Large intestine (tissue), 3 donors: ENCODE data around the gene CWC25. TPM values are rescaled to one million over a fixed set of nuclear protein-coding genes. Genes with fewer than 3 reads are reported as not detected.
A peak's percentile ranks its signal among the peaks of the same experiment; 100 is the strongest.

ENCODE experiments used
- DNase-seq, 2 donors: peaks; one replicate each; pipeline versions ENCODE4 v3.0.0 to v3.0.0-alpha.2; 2013
- H3K27ac ChIP-seq: one replicate; pipeline ENCODE4 v1.5.1; 2013; ENCODE audit warnings: low read length
- H3K27me3 ChIP-seq: 2 replicates; pipeline ENCODE4 v1.6.1; 2013; ENCODE audit warnings: low read length; ENCODE audit not compliant: control insufficient read depth, insufficient read depth
- H3K36me3 ChIP-seq: 2 replicates; pipeline ENCODE4 v1.6.1; 2013; ENCODE audit warnings: low read length; ENCODE audit not compliant: control insufficient read depth, insufficient read depth
- H3K4me1 ChIP-seq: one replicate; pipeline ENCODE4 v1.6.1; 2013; ENCODE audit warnings: low read length; ENCODE audit not compliant: control insufficient read depth, insufficient read depth
- H3K4me3 ChIP-seq: one replicate; pipeline ENCODE4 v1.5.1; 2013; ENCODE audit warnings: low read length
- H3K9me3 ChIP-seq: one replicate; pipeline ENCODE4 v1.6.1; 2013; ENCODE audit warnings: mild to moderate bottlenecking, low read depth, low read length, moderate library complexity; ENCODE audit not compliant: control insufficient read depth
- WGBS: methylation state at CpG from one replicate; pipeline ENCODE4 v1.1.5; 2013; ENCODE audit warnings: low lambda C conversion rate; ENCODE audit not compliant: insufficient coverage; 5-methylcytosine and 5-hydroxymethylcytosine counted together
- polyA plus RNA-seq: library from polyadenylated mRNA; unstranded; fragments of 120-200 nt; gene quantifications from one replicate; pipeline ENCODE4 v1.2.1, GENCODE V29; 2013

Gene CWC25
- polyA plus RNA-seq, 1 donor, result 20.1 TPM

DNA sequence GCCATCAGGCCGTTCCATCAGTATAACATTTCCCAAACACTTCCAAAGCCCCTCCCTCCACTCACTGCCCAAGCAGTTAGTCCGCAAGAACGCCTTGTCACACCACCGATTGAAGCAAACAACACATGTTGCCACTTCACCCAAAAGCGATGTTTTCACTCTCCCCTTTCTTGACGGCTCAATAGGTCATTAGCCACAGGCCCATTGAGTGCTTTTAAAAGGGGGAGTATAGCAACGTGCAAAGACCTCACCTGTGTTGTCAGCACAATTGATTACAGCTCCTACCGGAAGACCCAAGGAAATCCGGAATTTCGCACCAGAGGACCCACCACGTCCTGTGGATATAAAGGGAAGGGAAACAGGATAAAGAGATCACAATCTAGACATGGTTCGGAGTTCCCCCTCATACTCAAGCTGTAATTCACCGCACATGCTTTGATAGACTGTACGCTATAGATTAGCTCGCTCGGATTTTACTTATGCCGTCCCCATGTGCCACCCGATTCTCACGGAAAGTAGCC, 27.7 kb upstream of the CWC25 start:
- Histone ChIP-seq H3K27me3 (no peaks in the 10 kb centered on the region), H3K4me3 (peak overlapping the region; percentile 70), H3K27ac (peak overlapping the region; percentile 92), H3K4me1 (peaks cover 11% of the 10 kb centered on the region), H3K36me3 (peaks cover 46% of the 10 kb centered on the region), H3K9me3 (no peaks in the 10 kb centered on the region)
- 0% methylated on average over 3 of the region's 19 CpGs for WGBS
- DNase-seq, result peak in 1 of 2 donors; percentile 32

GRCh38 chr17:38851434-38851833, 26.3 kb upstream of the CWC25 start:
- Histone ChIP-seq H3K9me3 (no peaks in the 10 kb centered on the region), H3K36me3 (peaks cover 57% of the 10 kb centered on the region), H3K27me3 (no peaks in the 10 kb centered on the region), H3K4me1 (peaks cover 11% of the 10 kb centered on the region), H3K27ac (no peak overlapping the region), H3K4me3 (peak overlapping the region; percentile 70)
- WGBS, result no CpG with 5 or more reads among the region's 2 CpGs
- DNase-seq, result no peak

DNA sequence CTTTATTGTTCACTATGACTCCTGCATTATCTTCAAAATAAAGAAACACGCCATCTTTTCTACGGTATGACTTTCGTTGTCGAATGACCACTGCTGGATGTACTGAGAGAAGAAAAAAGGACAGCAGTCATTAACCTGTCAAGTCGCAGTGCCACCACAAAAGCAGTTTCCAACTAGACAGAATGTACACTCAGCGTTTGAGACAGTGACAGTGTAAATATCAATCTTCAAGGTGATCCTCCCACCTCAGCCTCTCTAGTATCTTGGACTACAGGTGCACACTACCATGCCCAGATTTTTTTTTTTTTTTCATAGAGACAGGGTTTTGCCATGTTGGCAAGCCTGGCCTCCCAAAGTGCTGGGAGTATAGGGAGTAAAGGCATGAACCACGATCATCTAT, 25.3 kb upstream of the CWC25 start:
- Histone ChIP-seq H3K27ac (no peak overlapping the region), H3K9me3 (no peaks in the 10 kb centered on the region), H3K36me3 (peaks cover 57% of the 10 kb centered on the region), H3K4me3 (no peak overlapping the region), H3K4me1 (peaks cover 11% of the 10 kb centered on the region), H3K27me3 (no peaks in the 10 kb centered on the region)
- DNase-seq, result no peak
- WGBS, result no CpG with 5 or more reads among the region's 7 CpGs

- Histone ChIP-seq H3K27me3 (no peaks in the 10 kb centered on the region), H3K36me3 (peaks cover 57% of the 10 kb centered on the region), H3K27ac (no peak overlapping the region), H3K4me1 (peaks cover 8% of the 10 kb centered on the region), H3K9me3 (no peaks in the 10 kb centered on the region), H3K4me3 (no peak overlapping the region)
- no peak for DNase-seq
- WGBS, result no CpG with 5 or more reads among the region's 16 CpGs
Measured at GRCh38 chr17:38848939-38849605, 24.0 kb upstream of the CWC25 start.

GRCh38 chr17:38848557-38848891, 23.4 kb upstream of the CWC25 start:
- no peak for DNase-seq
- Histone ChIP-seq H3K4me1 (peaks cover 8% of the 10 kb centered on the region), H3K9me3 (no peaks in the 10 kb centered on the region), H3K27ac (no peak overlapping the region), H3K27me3 (no peaks in the 10 kb centered on the region), H3K4me3 (no peak overlapping the region), H3K36me3 (peaks cover 57% of the 10 kb centered on the region)
- WGBS, result no CpG with 5 or more reads among the region's 1 CpG

DNA sequence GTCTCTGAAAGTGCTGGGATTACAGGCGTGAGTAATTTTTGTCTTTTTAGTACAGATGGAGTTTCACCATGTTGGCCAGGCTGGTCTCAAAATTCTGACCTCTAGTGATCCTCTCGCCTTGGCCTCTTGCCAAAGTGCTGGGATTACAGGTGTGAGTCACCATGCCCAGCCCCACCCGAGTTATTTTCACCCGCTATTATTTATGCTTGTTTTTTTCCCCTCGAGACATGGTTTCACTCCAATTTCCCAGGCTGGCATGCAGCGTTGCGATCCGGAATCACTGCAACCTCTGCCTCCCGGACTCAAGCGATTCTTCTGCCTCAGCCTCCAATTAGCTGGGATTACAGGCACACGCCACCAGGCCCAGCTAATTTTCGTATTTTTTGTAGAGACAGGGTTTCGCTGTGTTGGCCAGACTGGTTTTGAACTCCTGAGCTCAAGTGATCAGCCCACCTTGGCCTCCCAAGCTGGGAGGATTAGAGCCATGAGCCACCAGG, 19.2 kb upstream of the CWC25 start:
- Histone ChIP-seq H3K27me3 (no peaks in the 10 kb centered on the region), H3K4me3 (no peak overlapping the region), H3K36me3 (peaks cover 25% of the 10 kb centered on the region), H3K4me1 (peaks cover 5% of the 10 kb centered on the region), H3K9me3 (no peaks in the 10 kb centered on the region), H3K27ac (no peak overlapping the region)
- no peak for DNase-seq
- WGBS, result 82% methylated on average over 5 of the region's 13 CpGs

DNA sequence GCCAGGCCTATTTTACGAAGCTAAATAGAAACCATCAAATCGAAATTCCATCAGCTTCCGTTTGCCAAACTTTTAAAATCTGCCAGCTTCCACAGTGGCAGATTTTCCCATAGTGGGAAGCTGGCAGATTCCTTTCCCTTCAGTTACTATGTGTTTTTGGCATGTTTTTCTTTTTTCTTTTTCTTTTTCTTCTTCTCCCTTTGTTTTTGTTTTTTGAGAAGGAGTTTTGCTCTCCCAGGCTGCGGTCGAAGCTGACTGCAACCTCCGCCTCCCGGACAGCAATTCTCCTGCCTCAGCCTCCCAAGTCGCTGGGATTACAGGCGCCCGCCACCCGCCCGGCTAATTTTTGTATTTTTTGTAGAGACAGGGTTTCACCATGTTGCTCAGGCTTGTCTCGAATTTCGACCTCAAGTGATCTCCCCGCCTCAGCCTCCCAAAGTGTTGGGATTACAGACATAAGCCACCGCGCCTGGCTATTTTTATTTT, 684 bp upstream of the CWC25 start:
- peaks cover 13% of the 10 kb centered on the region for H3K4me1 ChIP-seq
- peaks cover 8% of the 10 kb centered on the region for H3K36me3 ChIP-seq
- peak overlapping the region; percentile 90 for H3K27ac ChIP-seq
- peak overlapping the region; percentile 66 for H3K4me3 ChIP-seq
- no peaks in the 10 kb centered on the region for H3K9me3 ChIP-seq
- WGBS, result 100% methylated on average over 2 of the region's 17 CpGs
- DNase-seq, result no peak
- H3K27me3 ChIP-seq, result no peaks in the 10 kb centered on the region

DNA sequence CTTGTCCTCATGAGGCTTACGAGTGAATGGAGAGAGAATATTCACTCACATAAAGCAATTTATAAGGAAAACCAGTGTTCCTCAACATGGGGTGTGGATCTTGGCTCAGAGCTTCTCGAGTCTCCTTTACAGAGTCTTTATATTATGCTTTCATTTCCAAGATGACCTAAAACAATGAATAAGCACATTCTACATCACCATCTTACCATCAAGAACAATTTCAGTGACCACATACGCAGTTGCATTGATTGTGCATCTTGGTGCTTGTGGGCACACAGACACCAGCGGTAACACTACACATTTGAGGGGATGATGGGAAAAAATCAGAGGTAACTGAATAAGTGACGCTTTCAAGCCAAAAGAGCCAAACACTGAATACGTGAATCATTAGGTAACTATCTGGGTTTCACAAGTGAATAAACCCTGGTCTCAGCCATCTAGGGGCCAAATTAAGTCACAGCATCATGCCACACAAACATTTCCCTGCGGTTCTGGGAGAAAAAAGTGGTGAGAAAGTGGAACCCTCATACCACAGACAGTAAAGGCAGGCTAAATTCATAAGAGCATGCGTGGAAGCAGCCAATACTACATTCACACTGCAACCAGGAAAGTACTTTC, 9.4 kb downstream of the CWC25 start:
- Histone ChIP-seq H3K27me3 (no peaks in the 10 kb centered on the region), H3K36me3 (peaks cover 42% of the 10 kb centered on the region), H3K9me3 (no peaks in the 10 kb centered on the region), H3K4me3 (no peak overlapping the region), H3K4me1 (peaks cover 4% of the 10 kb centered on the region), H3K27ac (no peak overlapping the region)
- DNase-seq, result no peak
- WGBS, result 80% methylated on average over 1 of the region's 8 CpGs

GRCh38 chr17:38809828-38810227, 15.3 kb downstream of the CWC25 start:
- Histone ChIP-seq H3K27me3 (no peaks in the 10 kb centered on the region), H3K36me3 (peaks cover 66% of the 10 kb centered on the region), H3K9me3 (no peaks in the 10 kb centered on the region), H3K4me1 (peaks cover 4% of the 10 kb centered on the region), H3K27ac (no peak overlapping the region), H3K4me3 (no peak overlapping the region)
- DNase-seq, result no peak
- 100% methylated on average over 2 of the region's 7 CpGs for WGBS

DNA sequence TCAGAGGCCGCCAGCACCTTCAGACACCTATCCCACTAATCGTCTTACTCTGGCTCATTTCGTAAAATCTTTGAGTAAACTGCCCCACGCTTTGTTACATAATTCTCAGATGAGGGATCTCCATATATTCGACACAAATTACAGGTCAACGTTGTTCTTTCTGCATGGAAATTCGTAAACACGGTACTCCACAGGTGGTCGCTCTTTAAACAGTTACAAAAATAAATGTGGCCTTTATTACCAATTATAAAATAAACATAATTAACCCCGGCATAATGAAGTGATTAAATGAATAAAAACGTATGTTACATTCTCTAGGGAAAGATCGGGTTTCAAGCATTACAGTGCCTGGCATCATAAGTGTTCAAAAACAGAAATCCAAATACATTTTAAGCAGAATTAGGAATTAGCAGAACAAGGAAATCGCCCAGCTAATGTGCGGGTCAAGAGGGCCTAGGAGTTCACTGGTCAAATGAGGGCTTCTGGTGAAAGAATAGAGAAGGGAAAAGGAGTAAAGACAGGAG, 24.8 kb downstream of the CWC25 start:
- Histone ChIP-seq H3K27ac (peak overlapping the region; percentile 97), H3K4me3 (peak overlapping the region; percentile 67), H3K4me1 (peaks cover 31% of the 10 kb centered on the region), H3K36me3 (peaks cover 30% of the 10 kb centered on the region), H3K27me3 (no peaks in the 10 kb centered on the region), H3K9me3 (no peaks in the 10 kb centered on the region)
- no peak for DNase-seq
- 47% methylated on average over 6 of the region's 14 CpGs for WGBS
